Measurements from ENCODE around the gene F10. TPM values are rescaled to one million over a fixed set of nuclear protein-coding genes. Genes with fewer than 3 reads are reported as not detected.

The F10 gene
- total and polyA plus RNA-seq, 12 donors: 4.4 to 81.8 (median 12.6) TPM

- Histone ChIP-seq H3K36me3 (replicated peaks in 1 of 2) (no peaks in the 10 kb centered on the region), H3K27ac (no peak overlapping the region), H3K9me3 (replicated peaks in 1 of 3) (no peaks in the 10 kb centered on the region), H3K27me3 (no peaks in the 10 kb centered on the region), H3K4me3 (no peak overlapping the region), H3K4me1 (replicated peaks in 1 of 2) (no peaks in the 10 kb centered on the region)
- peak in 3 of 7 donors; percentile 2 to 11 (median 2) for DNase-seq
- intact Hi-C loops (cut with DNase I): no loop called here
- no peak for TF ChIP-seq POLR2A (IDR thresholded peaks at IDR 0.05)
- no peak for TF ChIP-seq CTCF (IDR thresholded peaks at IDR 0.05)
- 78 to 88% (median 85%) methylated on average over 8 to 9 of the region's 9 CpGs; no CpG with 5 or more reads in 1 of the 4 donors for WGBS, 4 donors
These were observed 4.7 kb upstream of the F10 start for GRCh38 chr13:113117911-113118260.

GRCh38 chr13:113118261-113119021, 4.2 kb upstream of the F10 start:
- 84 to 94% (median 90%) methylated on average over 26 to 42 of the region's 42 CpGs for WGBS, 4 donors
- peak in 3 of 7 donors; percentile 8 to 37 (median 9) for DNase-seq
- intact Hi-C loops (cut with DNase I): no loop called here

GRCh38 chr13:113119166-113119821, 3.3 kb upstream of the F10 start:
- Histone ChIP-seq H3K4me1 (replicated peaks in 1 of 2) (no peaks in the 10 kb centered on the region), H3K27ac (no peak overlapping the region), H3K9me3 (replicated peaks in 1 of 3) (no peaks in the 10 kb centered on the region), H3K27me3 (no peaks in the 10 kb centered on the region), H3K4me3 (no peak overlapping the region), H3K36me3 (replicated peaks in 1 of 2) (no peaks in the 10 kb centered on the region)
- WGBS, 4 donors: 79 to 87% (median 81%) methylated on average over 16 of the region's 16 CpGs
- intact Hi-C loops (cut with DNase I): no loop called here
- TF ChIP-seq CTCF (IDR thresholded peaks at IDR 0.05) (no peak), POLR2A (IDR thresholded peaks at IDR 0.05) (no peak)
- peak in 3 of 7 donors; percentile 3 to 42 (median 8) for DNase-seq

More at GRCh38 chr13:113118261-113119021, 4.2 kb upstream of the F10 start:
- Histone ChIP-seq H3K9me3 (replicated peaks in 1 of 3) (no peaks in the 10 kb centered on the region), H3K36me3 (replicated peaks in 1 of 2) (no peaks in the 10 kb centered on the region), H3K27me3 (no peaks in the 10 kb centered on the region), H3K27ac (no peak overlapping the region), H3K4me3 (no peak overlapping the region), H3K4me1 (replicated peaks in 1 of 2) (no peaks in the 10 kb centered on the region)
- no peak for TF ChIP-seq POLR2A (IDR thresholded peaks at IDR 0.05)
- no peak for TF ChIP-seq CTCF (IDR thresholded peaks at IDR 0.05)

- Histone ChIP-seq H3K27ac (no peak overlapping the region), H3K4me3 (no peak overlapping the region), H3K9me3 (replicated peaks in 1 of 3) (no peaks in the 10 kb centered on the region), H3K4me1 (replicated peaks in 1 of 2) (no peaks in the 10 kb centered on the region), H3K36me3 (replicated peaks in 1 of 2) (no peaks in the 10 kb centered on the region), H3K27me3 (no peaks in the 10 kb centered on the region)
- intact Hi-C loops (cut with DNase I): no loop called here
- TF ChIP-seq POLR2A (IDR thresholded peaks at IDR 0.05): no peak
- 85 to 91% (median 90%) methylated on average over 7 of the region's 7 CpGs for WGBS, 4 donors
- peak in 1 of 7 donors; percentile 20 for DNase-seq
These were observed 2.8 kb upstream of the F10 start for GRCh38 chr13:113119822-113120189.
